Measurements from ENCODE around the gene RFC5. TPM values are rescaled to one million over a fixed set of nuclear protein-coding genes. Genes with fewer than 3 reads are reported as not detected.
A peak's percentile ranks its signal among the peaks of the same experiment; 100 is the strongest.
"Not testable (repeated sequence)": the region's sequence is repeated elsewhere in the genome, so short reads cannot be mapped to it uniquely, and the experiment has no call there.

Gene RFC5, protein sequence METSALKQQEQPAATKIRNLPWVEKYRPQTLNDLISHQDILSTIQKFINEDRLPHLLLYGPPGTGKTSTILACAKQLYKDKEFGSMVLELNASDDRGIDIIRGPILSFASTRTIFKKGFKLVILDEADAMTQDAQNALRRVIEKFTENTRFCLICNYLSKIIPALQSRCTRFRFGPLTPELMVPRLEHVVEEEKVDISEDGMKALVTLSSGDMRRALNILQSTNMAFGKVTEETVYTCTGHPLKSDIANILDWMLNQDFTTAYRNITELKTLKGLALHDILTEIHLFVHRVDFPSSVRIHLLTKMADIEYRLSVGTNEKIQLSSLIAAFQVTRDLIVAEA
- total RNA-seq, result 7.1 and 8.2 TPM in 2 replicates
- polyA plus RNA-seq (2012), result 5.7 TPM

DNA sequence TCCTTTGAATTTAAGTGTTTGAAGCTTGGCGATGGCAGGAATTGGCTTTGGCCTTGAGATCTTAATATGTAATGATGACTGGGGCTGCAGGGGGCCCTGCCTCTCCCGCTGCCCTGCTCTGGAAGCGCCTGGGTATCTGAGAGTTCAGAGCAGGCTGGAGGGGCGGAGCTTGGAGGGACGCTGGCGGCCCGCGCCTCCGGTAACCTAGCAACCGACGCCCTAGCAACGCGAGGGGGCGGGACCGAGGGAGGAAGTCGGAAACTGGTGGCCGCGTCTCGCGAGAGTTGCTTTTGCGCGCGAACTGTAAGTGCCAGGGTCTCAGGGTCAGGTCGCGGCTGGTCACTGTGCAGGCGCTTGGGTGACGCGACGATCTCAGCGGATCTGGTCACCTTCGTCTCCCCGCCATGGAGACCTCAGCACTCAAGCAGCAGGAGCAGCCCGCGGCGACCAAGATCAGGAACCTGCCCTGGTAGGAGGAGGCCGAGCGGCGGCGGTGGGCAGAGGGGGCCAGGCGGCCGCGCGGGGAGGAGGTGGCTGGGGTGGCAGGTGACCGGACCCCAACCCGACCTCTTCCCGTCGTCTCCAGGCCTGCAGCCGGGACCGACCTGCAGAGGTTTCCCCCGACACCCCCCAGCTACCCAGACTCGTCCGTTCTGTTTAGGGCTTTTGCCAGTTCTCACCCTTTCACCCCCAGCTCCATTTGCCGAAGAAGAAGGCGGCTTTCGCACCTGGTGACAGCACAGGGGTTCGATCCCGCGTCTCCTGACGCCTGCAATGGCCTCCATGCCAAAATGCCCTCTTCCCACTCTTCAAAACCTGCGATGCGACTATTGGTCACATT, at the start of gene RFC5:
Gene RFC5, plus strand, starts transcription at position 280 of the 841 bp plus-strand sequence. Its CDS starts 125 bp downstream, at position 405.
- DNase-seq (ENCODE audit: low read depth), result peak; percentile 98

DNA sequence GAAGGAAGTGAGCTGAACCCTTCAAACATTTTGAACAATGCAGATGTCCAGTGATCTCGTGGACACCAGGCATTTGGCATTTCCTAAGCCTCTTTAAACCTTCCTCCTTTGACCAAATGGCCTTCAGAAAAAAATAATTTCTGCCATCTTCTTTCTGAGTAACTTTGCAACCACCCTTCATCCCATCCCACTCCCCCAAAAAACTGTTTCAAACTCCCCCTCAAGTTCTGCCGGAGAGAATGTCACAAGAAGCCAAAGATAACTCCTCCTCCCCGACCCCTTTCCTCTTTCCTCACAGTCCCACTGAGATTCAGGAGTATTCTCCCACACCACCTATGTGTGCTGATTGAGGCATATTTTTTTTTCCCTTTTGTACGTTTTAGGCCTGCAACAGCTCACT, 49.5 kb upstream of the RFC5 start:
- no peak for DNase-seq (ENCODE audit: low read depth)

DNA sequence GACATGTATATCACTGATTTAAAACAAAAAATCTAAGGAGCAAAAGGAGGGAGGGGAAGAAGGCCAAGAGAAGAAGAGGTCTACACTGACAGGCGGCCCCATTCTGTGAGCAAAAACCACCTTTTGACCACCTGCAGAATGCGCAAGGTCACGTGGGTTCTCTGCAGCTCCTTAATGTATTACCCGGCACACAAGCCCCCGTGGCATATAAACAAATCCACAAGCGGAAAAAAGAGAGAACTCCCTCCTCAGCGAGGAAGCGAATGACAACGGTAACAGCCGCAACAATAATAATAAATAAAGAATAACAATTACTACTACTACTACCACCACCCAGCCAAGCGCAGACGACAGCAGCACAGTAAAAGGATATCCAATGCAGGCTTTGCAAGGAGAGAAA, 49.0 kb upstream of the RFC5 start:
- no peak for DNase-seq (ENCODE audit: low read depth)

DNA sequence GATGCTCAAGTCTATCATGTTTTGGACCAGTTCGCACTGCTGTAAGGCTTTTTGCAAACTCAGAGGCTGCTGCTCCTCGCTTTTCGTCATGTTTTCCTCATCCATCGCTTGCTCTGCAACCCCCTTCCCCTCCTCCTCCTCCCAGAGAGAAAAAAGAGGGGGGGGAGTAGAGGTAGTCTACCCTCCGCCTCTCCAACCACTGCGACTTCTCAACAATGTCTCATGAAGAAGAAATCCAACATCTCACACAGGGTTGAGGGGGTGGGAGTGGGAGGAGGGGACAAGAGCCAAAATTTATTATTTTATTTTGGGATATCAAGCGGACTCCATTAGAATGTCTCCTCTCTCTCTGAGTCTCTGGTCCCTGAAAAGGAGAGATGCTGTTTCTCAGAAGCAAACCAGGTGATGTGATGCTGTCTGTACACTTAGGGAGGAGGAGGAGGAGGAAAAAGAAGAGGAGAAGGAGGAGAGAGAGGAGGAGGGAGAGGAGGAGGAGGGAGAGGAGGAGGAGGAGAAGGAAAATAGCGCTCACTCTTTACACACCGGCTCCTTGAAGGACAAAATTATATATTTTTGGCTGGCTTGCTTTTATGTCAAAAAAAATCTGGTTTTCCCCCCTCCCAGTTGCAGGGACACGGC, 48.2 kb upstream of the RFC5 start:
- DNase-seq (ENCODE audit: low read depth), result no peak

DNA sequence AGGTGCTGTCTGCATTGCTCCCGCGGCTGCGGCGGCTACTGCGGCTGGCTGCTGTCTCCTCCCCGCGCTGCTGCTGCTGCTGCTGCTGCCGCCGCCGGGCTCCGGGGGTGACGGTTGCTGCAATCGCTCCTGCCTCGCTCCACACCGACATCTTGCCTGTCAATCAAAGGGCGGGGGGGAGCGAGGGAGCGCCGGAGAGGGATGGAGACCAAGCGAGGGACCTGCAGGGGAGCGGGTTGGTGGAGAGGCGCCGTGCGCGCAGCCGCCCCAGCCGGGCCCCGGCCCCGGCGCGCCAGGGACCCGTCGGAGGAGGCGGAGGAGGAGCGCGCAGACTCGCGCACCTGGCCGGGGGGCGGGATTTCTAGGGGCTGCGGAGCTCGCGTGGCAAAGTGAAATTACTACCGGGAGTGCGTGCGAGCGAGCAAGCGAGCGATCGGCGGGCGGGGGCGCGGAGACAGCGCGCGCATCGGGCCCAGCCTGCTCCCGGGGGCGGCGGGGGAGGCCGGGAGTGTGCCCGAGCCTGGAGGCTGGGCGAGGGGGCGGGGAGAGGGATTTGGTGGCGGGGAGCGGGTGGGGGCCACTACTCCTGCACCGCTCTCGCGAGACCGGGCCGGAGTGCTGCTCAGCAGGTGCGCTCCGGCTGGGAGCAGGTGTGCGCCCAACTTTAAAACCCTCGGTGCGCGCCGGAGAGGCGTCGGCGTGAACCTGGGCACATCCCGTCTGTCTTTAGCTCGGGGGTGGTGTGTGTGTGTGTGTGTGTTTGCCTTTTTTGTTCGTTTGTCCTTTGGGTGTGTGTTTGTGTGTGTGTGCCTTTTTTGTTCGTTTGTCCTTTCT, 47.5 kb upstream of the RFC5 start, which contains the start of gene KSR2:
Gene KSR2, minus strand, starts transcription at position 165 of the 834 bp plus-strand sequence. CDS start 735 bp downstream, outside the sequence.
- DNase-seq (ENCODE audit: low read depth), result peak; percentile 4

DNA sequence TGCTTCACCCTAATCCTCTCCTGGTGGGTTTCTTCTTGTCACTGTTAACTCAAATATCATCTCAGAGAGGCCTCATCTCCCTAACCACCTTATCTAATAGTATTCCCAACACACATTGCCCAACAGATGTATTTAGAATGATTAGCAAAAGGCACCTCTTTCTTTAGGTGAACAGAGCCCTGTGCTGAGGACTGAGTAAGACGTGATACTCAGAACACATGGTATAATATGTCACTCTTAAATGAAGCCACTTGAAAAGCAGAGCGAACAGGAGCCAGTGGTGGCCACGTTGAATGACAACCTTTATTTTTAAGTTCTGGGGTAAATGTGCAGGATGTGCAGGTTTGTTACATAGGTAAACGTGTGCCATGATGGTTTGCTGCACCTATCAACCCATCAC, 46.2 kb upstream of the RFC5 start:
- no peak for DNase-seq (ENCODE audit: low read depth)

DNA sequence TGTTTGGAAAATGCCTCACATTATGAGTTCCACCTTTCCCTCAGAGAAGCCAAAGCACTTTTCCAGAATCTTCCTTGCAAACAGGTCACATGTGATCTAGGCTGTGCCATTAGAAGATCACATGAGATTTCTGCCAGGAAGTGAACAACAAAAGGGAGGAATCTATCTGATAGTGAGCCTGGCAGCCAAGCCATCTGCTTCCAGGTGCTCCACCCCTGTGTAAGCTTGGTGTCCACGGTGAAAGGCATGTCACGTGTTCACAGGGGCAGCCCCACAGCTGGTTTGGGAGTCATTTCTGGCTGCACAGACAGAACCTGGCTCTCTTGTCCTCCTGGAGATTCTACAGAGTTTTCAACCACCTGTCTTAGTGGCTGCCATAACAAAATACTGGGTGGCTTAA, 44.2 kb upstream of the RFC5 start:
- DNase-seq (ENCODE audit: low read depth), result no peak

DNA sequence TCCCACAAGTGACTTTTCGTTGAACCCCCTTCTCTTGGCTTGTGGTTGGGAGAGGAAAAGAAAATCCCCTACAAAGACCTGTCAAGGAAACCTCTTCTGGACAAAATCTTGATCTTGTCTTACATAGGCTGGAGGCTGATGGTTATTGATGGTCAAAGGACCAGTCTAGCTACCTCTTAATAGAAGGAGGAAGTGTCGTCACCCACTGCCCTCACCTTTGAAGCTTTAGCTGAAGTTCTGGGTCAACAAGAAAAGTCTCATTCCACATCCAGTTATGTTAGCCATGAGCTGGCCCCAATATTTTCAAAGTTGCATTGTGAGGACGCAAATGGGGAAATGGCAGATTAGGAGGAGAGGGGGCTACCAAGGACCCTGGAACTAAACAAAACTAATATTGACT, 41.5 kb upstream of the RFC5 start:
- no peak for DNase-seq (ENCODE audit: low read depth)

DNA sequence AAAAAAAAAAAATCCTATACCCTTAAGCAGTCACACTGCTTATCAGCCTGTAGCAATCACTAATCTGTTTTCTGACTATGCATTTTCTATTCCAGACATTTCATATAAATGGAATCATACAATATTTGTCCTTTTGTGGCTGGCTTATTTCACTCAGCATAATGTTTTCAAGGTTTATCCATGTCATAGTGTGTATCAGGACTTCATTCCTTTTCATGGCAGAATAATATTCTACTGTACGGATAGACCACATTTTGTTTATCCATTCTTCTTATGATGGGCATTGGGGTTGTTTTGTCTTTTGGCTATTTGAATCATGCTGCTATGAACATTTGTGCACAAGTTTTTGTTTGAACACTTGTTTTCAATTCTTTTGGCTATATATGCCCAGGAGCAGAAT, 39.1 kb upstream of the RFC5 start:
- DNase-seq (ENCODE audit: low read depth), result no peak

DNA sequence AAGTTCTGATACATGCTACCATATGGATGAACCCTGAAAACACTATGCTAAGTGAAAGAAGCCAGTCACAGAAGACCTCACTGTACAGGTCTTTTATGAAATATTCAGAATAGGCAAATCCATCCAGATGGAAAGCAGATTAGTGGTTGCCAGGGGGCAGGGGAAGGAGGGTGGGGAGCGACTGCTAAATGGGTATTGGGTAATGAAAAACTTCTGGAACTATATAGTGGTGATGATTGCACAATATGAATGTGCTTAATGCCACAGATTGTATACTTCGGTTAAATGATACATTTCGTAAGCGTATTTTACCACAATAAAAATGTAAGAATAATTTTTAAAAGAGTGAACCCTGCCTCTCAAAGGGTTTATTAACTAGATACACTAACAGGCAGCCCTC, 35.9 kb upstream of the RFC5 start:
- DNase-seq (ENCODE audit: low read depth), result no peak

DNA sequence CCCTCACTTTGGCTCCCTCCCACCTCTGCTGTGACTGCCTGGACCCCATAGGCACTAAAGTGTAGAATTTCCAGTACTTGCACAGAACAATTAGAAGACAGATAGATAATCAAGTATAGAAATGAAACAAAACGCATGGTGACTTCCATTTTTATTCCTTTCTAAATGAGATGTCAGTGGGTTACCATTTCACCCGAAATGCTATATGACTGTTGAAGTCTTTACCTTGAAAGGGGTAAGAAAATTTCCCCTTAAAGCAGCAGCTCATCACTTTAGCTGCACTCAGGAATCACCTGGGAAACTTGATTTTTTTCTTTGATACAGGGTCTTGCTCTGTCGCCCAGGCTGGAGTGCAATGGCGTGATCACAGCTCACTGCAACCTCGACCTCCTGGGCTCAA, 35.2 kb upstream of the RFC5 start:
- DNase-seq (ENCODE audit: low read depth), result no peak

DNA sequence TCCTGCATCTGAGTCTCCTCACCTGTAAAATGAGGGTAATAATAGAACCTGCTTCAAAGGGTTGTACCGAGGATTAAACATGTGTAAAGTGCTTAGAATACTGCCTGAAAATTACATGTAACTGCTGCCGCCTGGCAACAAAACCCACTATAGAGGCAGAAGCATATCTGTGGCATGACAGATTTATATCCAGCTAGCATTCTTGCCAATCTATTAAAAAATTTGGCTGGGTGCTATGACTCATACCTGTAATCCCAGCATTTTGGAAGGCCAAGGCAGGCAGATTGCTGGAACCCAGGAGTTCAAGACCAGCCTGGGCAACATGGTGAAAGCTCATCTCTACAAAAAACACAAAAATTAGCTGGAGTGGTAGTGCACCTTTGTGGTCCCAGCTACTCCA, 31.3 kb upstream of the RFC5 start:
- DNase-seq (ENCODE audit: low read depth), result no peak

DNA sequence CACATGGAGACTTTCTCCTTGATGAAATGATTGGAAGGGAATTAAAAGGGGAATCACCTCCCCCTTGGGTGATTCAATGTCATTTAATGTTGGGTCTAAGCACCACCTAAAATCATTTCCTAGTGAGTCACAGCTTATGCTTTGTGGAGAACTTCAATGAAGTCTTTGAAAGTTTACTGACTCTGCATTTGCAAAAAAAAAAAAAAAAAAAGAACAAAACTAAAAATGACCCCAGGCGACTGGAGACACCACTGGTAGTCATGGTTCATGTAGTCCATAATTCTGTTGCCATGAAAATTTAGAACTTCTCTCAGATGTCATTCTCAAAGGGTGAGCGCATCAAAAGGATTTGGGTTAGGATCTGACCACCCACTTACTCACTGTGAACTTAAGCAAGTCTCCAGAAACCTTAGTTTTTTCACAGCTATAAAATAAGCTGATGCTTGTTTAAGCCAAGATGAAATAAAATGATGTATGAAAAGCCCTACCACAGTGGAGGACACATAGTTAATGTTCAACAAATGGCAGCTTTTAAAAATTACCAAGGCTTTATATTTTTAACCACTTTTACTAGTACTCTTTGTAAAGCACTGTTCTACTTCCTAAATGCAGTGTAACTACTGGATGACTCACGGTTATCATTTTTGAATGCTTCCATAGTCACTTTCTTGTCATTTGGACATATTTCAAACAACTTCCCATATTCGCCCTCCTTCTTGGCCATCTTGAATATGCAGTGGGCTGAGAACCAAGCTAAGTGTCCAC, 29.6 kb upstream of the RFC5 start:
- DNase-seq (ENCODE audit: low read depth), result peak; percentile 3

DNA sequence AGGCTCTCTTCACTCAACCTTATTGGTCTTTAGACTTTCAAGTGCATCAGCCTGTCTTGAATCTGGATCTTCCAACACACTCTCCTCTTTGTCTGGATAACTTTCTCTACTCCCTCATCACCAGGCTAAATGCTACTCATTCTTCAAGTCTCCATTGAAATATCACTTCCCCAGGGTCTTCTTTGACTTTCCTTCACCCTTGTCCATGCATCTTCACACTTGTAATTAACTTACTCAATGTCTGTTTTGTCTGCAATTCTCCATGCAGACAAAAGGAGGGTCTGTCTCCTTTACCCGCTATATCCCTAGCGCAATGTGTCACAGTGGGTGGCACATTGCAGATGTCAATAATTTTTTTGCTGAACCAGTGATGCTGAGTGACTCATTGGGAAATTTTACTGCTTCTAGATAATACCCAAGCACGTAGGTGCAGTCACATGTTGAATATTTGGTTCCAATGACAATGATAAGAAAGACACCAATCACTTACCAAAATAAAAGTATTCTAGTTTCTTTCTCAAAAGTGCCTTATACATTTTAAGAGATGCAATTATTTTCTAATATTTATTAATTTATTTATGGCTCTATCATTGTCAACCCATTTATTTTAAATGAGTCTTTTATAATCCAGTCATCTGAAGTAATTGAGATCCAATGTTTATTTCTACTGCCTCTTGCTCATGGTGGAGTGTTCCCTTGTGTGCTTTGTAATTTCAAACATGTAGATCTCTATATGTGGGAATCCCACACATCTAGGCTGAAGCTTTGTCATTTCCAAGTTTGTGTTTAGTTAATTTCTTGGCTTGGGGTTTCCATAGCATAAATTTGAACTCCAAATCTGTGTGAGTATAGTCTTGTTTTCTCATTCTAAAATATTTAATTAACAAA, 21.7 kb upstream of the RFC5 start:
- no peak for DNase-seq (ENCODE audit: low read depth)

DNA sequence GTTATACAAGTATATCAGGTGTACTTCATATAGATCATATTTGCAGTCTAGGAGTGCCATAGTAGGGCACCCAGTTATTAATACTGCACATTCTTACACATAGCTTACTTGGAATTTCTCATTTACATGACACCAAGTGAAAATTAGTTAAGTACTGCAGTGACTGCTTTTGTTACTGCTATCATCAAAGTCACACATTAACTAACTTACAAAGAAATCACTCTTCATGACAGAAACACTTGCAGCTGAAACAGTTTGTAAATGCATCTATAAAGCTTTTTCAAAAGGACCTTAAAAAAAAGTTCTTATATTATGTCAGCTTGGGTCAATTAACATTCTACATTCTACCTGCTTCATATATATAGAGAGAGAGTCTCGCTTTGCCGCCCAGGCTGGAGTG, 17.8 kb upstream of the RFC5 start:
- no peak for DNase-seq (ENCODE audit: low read depth)

DNA sequence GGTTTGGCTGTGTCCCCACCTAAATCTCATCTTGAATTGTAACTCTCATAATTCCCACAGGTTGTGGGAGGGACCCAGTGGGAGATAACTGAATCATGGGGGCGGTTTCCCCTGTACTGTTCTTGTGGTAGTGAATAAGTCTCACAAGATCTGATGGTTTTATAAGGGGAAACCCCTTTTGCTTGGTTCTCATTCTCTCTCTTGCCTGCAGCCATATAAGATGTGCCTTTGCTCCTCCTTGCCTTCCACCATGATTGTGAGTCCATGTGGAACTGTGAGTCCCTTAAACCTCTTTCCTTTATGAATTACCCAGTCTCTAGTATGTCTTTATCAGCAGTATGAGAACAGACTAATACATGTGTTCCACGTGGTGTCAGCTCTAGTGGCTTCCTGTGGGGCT, 16.7 kb upstream of the RFC5 start:
- not testable (repeated sequence) for DNase-seq (ENCODE audit: low read depth)

DNA sequence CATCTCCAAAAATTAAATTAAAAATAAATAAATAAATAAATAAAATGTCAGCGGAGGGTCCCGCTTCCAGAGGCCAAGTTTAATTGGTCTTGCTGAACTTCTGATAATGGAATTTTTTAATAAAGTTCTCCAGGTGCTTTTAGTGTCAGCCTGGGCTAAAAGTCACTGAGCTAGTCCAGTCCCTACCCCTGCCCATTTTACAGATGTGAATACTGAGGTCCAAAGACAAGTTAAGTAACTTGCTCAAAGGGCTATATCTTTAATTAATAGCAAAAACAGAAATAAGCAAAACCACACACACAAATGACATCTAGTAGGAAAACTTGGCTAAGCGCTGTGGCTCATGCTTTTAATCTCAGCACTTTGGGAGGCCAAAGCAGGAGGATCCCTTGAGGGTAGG, 5.6 kb upstream of the RFC5 start:
- no peak for DNase-seq (ENCODE audit: low read depth)

DNA sequence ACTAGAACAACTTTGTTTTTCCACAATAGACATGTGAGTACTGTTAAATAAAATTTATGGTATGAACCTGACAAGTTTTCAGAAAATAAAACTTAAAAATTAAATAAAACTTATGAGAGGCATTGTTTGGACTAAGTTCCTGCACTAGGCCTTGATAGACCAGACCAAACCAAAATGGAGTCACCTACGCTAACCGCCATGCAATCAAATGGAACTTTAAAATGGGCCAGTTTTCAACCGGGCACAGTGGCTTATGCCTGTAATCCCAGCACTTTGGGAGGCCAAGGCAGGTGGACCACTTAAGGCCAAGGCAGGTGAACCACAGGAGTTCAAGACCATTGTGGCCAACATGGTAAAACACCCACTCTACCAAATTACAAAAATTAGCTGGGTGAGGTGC, 5.1 kb upstream of the RFC5 start:
- DNase-seq (ENCODE audit: low read depth), result no peak

DNA sequence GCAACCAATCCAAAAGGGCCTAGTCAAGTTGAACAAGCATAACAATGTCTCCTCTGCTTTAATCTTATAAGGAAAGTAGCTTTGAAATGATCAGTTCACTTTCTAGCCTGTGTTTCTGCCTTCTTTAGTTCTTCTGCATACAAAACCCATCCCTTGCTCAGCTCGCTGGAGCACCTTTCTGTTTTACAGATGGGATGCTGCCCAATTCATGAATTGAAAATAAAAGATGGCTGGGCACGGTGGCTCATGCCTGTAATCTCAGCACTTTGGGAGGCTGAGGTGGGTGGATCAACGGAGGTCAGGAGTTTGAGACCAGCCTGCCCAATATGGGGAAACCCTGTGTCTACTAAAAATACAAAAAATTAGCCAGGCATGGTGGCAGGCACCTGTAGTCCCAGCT, 4.5 kb upstream of the RFC5 start:
- DNase-seq (ENCODE audit: low read depth), result no peak

Measured in myocyte (in vitro differentiated cells).